Right lung (tissue), 5 donors: ENCODE measurements around the gene NCOA6. TPM values are rescaled to one million over a fixed set of nuclear protein-coding genes. Genes with fewer than 3 reads are reported as not detected.
"Not testable (repeated sequence)": the region's sequence is repeated elsewhere in the genome, so short reads cannot be mapped to it uniquely, and the experiment has no call there.

Experiments
- DNase-seq, 2 donors: peaks; one replicate each; pipeline ENCODE4 v3.0.0-alpha.2; 2013
- polyA plus RNA-seq, 5 donors: library from polyadenylated mRNA; unstranded; fragments of 120-200 nt; gene quantifications; one replicate each; pipeline versions ENCODE4 v1.2.1 to v1.2.3, GENCODE V29; 2013; ENCODE audit warnings: inconsistent platforms in 1 of 5, low replicate concordance in 1 of 5; ENCODE audit not compliant: insufficient read length in 5 of 5, insufficient read depth in 1 of 5

The NCOA6 gene
- polyA plus RNA-seq, 5 donors: 38.6 to 50.5 (median 43.0) TPM

GRCh38 chr20:34780291-34780690 is 45.2 kb downstream of the NCOA6 start:
- DNase-seq: not testable (repeated sequence)

DNA sequence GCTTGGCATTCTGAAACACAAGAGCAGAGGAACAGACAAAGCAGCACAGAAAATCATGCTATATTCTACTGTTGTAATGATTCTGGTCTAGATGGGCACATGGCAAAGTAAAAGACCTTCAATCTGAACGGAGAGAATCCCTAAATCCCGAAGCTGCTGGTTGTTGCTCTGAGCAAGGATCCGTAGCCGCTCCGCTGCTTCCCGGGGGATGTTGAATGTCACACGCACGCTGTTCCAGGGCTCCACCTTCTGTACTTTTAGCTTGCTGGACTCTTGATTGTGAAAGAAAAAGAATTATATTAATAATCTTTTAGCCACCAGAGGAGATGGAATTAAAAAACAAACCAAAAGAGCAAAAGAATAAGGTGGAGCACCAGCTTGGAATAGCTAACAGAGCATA is 49.3 kb downstream of the NCOA6 start:
- DNase-seq: no peak

GRCh38 chr20:34774886-34775285 is 50.6 kb downstream of the NCOA6 start:
- no peak for DNase-seq

DNA sequence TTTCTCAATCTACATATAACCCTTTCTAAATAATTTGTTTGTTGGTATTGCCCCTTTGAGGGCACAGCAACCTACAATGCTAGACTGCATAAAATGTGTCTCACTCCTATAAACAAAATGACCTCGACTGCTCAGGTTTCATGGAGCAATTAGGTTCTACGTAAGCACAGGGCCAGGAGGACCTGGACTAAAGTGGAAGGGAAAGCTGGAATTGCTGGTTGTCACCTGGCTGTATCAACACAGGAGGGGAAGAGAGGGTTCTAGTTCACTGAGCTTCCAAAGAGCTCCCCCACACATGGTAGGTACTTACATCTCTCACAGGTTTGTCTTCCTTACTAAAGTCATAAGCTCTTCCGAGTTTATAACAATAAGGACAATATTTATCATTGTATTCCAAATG is 51.0 kb downstream of the NCOA6 start:
- DNase-seq: no peak

DNA sequence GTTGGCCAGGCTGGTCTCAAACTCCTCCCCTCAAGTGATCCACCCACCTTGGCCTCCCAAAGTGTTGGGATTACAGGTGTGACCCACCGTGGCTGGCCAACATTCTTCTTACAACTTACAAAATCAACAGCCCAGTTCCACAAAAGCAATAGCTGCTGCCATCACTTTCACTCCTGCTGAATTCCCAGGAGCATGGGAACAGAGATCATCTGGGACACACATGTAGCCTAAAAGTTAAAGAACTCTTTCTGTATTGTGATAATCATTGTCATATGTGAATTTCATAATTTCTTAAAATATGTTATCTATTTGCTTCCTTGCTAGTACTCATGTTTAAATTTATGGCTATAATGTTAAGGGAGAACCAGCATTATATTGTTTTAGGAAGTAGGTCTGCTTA is 51.7 kb downstream of the NCOA6 start:
- DNase-seq: no peak

DNA sequence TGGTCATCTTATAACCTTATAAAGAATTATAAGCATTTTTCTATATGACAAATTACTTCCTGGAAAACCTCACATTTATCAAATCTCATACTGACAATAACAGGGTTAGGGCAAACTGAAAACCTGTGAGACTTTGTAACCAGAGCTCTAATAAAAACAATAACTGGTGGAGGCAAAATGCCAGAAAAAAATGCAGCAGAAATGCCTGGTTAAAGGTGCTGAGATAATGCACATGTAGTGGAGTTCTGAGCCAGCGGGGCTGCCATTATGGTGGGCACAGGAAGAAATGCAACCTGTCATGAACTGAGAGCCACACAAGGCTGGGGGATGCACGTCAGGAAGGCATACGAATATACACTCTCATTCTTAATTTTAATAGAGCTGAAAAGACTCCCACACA is 53.0 kb downstream of the NCOA6 start:
- no peak for DNase-seq

- no peak for DNase-seq
Observed at GRCh38 chr20:34771680-34772081, 53.8 kb downstream of the NCOA6 start.

DNA sequence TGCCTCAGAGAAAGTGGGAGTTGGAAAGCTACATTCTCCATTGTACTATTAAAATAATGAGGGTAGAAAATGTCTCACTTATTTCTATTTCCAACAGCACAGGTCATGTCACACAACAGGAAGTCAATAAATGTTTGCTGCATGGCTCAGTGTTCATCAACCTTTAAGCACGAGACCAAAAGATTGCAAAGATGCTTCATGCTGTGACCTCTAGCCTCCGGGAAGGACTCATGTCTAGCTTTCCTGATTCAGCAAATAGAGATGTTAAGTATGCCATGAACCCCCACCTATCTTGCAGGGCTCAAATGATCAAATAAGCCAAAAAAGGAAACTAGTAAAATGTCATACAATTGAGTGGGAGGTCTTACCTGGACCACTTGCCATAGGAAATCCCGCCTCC is 57.4 kb downstream of the NCOA6 start:
- no peak for DNase-seq

DNA sequence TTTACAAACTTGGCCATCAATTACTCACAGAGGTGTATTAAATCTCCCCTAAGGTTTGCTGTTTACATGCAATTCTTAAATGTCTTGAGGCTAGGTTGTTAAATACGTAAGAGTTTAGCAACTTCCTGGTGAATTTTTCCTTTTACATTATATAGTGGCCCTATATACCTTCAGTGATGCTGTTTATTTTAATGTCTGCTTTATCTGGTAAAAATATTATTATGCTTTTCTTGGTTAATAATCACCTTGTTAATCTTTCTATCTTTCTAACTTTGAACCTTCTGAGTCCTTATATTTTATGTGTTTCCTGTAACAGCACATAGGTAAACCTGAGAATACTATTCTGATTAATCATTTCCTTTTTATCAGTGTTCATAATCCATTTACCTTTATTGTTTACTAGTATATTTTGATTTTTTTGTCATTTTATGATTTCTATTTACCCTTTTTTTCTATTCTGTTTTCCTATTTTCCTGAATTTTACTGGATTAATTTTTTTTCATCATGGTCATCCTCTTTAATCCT is 63.4 kb downstream of the NCOA6 start:
- no peak for DNase-seq

DNA sequence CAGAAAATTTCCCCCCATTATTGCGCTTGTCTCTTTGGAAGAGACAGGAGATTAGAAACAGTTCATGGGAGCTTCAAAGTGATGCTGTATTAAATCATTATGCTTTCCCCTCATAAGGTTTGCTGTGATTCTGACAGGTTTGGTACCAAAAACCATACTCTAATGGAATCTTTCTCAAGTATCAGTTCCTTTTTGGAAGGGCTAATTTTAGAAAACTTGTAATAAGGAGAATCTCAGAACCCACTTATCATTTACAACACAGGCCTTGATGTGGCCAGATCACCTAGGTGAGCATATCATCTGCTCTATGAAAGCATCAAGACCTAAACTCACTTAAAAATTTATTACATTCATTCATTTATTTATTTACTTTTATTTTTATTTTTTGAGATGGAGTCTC is 70.1 kb downstream of the NCOA6 start:
- DNase-seq: no peak

- DNase-seq: no peak
Observed at GRCh38 chr20:34754611-34755010, 70.8 kb downstream of the NCOA6 start.

- DNase-seq: no peak
Observed at GRCh38 chr20:34753706-34754461, 71.6 kb downstream of the NCOA6 start.

DNA sequence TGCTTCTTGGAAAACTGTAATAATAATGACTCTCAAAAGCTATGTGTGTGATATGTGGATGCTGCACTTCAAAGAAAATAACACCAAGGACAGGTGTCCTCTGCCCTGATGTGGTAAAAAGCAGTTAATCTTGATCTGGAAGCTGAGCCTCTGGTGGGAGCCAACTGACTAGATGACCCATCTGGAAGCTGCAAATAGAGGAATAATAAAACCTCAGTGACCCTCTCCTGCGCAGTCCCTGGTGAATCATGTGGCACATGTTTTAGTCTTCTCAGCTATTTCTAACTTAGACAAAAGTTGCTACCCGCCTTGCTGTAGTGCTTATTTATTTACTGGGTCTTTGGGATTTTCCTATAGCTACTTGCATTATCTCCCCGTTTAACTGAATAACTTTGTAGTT is 74.0 kb downstream of the NCOA6 start:
- DNase-seq: no peak

- DNase-seq: no peak
Observed at GRCh38 chr20:34750484-34750883, 75.0 kb downstream of the NCOA6 start.

DNA sequence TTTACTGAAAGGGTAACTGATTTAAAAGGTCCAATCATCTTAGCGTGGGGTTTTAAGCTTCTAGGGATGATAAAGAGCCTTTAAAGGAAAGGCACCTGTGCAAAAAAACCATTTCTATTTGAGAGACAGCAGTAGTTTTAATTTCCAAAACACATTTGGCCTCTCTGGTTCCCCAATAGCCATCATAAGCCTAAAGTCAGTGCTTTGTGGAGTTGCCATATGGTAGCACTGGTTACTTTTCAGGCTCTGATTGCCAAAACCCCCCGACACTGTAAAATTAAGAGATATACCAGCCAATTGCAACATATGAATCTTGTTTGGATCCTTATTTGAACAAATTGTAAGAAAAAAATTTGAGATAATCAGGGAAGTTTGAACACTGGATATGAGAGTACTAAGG is 76.7 kb downstream of the NCOA6 start:
- DNase-seq: no peak

GRCh38 chr20:34747479-34747878 is 78.0 kb downstream of the NCOA6 start:
- DNase-seq: no peak

DNA sequence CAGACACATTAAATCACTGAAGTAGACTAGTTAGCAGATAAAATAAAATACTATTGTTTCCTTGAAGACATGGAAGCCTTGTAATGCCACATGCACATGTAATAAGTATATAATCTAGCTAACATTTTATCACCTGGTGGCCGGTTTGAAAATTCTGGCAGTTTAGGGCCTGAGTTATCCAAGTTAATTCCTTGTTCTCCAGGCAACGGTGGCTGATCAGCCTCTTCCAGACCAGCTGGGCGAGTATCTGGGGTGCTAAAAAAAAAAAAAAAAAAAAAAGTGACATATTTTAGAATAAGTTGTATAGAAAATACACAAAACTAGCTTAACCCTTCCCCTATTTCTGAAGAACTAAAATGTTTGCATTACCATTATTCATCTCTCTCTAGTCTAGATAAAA is 78.8 kb downstream of the NCOA6 start:
- DNase-seq: no peak

GRCh38 chr20:34744847-34745246 is 80.6 kb downstream of the NCOA6 start:
- no peak for DNase-seq

GRCh38 chr20:34744340-34744739 is 81.1 kb downstream of the NCOA6 start:
- DNase-seq: no peak

DNA sequence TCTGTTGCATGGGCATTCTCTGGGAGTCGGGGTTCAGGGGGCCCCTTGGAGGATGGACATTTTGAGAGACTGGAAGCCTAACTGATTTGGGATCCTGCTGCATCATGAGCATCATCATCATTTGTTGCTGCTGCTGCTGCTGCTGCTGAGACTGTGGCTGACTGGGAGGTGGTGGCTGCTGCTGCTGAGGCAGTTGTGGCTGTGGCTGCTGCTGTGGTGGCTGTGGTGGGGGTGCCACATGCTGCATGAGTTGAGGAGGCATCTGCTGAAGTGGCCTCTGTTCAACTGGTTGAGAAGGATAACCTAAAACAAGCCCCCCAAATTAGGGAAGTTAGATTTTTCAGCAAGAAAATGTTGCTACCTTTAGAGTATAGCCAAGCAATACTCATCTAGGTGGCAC is 82.4 kb downstream of the NCOA6 start:
- DNase-seq: no peak

GRCh38 chr20:34736106-34736735 is 89.2 kb downstream of the NCOA6 start:
- no peak for DNase-seq

DNA sequence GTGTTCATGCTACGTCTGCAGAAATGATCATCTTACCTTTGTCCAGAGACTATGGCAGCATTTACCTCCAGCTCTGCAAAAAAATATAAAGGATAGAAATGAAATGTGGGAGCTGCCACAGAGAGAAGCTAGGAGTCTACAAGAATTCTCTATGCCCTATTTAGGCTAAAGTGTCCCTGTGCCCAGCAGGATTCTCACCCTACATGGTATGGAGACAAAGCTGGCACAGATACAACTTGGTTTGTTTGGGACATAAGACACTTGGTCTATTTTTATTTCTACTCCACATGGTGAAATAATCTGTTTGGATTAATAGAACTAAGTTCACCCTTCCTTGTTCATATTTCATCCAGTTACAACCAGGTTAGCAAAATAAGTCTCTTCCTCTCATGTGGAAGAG is 92.9 kb downstream of the NCOA6 start:
- no peak for DNase-seq

DNA sequence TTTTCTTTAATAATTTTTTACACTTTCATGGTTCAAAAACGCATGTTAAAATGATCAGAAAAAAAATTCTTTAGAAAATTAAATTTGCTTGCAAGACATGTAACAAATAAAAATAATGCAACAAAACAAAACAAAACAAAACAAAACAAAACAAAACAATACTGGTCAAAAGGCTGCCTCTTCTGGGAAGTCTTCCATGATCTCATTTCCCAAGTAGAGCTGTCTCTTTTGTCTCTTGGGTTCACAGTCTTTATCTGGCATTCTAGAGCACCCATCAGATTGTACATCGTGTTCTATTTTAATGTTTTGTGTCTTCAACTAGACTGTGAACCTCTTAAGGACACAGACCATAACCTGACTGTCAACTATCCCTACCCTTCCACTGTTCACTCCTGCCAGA is 96.0 kb downstream of the NCOA6 start:
- no peak for DNase-seq

DNA sequence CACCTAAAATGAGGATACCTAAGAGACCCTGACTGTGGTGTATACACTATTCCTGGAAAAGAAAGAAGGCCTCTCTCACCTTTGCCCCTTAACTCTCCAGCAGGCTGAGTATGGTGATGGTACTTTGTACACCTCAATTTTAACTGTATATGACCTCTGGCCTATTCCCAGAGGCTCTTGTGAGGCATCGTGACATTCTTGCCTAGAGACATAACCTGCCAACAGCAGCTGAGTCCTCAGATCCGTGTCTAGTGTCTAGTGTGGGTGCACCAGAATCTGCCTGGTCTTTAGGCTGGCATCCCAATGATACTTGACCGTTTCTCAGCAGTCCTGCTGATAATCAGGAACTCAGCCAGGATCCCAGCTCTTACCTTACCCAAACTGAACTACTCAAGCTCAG is 101.3 kb downstream of the NCOA6 start:
- DNase-seq: no peak
